PC-3 (cell line): ENCODE measurements around the gene GMPR.
"Not testable (repeated sequence)": the region's sequence is repeated elsewhere in the genome, so short reads cannot be mapped to it uniquely, and the experiment has no call there.

ENCODE experiments used
- EZH2phosphoT487 ChIP-seq: fragments of 300-600 bp; sonication (generic); IDR thresholded peaks from 2 replicates; pipeline ENCODE4 v1.6.1; 2018; ENCODE audit warnings: mild to moderate bottlenecking, antibody characterized with exemption, low read length, borderline replicate concordance
- TF ChIP-seq, protein P1 (sequence below): fragments of 300-600 bp; sonication (generic); conservative IDR thresholded peaks from 2 replicates; pipeline ENCODE4 v1.5.1; 2017; ENCODE audit warnings: antibody characterized with exemption, low read depth, mild to moderate bottlenecking, low read length

DNA sequence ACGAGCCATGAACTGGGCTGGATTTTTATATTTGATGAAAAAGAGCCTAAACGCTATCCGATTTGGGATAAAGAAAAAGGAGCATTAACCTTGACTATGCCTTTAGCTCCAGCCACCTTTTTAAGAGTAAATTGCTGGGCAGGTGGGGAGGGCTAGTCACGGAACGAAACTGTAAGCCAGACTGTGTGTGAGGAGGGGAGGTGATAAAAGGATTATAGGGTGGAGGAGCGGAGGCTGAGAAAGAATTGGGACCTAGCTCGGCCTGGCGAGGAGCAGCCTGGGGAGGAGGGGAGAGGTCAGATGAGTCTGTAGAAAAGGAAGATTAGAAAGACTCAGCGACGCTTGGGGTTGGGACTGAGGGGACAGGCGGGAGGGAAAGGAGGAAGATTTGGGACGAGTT is 24.4 kb downstream of the GMPR start:
- TF ChIP-seq, protein P1, sequence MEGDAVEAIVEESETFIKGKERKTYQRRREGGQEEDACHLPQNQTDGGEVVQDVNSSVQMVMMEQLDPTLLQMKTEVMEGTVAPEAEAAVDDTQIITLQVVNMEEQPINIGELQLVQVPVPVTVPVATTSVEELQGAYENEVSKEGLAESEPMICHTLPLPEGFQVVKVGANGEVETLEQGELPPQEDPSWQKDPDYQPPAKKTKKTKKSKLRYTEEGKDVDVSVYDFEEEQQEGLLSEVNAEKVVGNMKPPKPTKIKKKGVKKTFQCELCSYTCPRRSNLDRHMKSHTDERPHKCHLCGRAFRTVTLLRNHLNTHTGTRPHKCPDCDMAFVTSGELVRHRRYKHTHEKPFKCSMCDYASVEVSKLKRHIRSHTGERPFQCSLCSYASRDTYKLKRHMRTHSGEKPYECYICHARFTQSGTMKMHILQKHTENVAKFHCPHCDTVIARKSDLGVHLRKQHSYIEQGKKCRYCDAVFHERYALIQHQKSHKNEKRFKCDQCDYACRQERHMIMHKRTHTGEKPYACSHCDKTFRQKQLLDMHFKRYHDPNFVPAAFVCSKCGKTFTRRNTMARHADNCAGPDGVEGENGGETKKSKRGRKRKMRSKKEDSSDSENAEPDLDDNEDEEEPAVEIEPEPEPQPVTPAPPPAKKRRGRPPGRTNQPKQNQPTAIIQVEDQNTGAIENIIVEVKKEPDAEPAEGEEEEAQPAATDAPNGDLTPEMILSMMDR: not testable (repeated sequence)
- TF ChIP-seq EZH2phosphoT487: not testable (repeated sequence)
